ENCODE results near the gene CARNS1.

Gene CARNS1

DNA sequence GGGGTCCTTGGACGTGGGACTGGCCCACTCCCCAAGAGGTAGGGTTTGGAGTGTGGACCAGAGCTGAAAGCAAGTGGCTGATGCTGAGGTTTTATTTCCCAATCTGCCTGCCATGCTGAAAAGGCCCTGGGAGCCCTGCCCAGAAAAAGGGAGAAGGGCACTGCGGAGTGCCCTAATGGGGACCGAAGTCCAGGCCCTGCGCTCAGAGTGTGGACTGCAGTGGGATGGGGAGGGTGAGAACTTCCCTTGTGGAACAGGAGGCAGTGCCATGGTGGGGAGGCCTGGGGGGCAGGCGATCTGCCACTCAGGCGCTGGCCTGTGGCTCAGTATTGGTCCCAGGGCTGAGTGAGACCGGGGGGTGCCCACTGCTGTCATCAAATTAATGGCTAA, 32.7 kb downstream of the CARNS1 start:
- TF ChIP-seq, protein P1, sequence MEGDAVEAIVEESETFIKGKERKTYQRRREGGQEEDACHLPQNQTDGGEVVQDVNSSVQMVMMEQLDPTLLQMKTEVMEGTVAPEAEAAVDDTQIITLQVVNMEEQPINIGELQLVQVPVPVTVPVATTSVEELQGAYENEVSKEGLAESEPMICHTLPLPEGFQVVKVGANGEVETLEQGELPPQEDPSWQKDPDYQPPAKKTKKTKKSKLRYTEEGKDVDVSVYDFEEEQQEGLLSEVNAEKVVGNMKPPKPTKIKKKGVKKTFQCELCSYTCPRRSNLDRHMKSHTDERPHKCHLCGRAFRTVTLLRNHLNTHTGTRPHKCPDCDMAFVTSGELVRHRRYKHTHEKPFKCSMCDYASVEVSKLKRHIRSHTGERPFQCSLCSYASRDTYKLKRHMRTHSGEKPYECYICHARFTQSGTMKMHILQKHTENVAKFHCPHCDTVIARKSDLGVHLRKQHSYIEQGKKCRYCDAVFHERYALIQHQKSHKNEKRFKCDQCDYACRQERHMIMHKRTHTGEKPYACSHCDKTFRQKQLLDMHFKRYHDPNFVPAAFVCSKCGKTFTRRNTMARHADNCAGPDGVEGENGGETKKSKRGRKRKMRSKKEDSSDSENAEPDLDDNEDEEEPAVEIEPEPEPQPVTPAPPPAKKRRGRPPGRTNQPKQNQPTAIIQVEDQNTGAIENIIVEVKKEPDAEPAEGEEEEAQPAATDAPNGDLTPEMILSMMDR (IDR thresholded peaks at IDR 0.05; ENCODE audit: insufficient read depth, low read depth, low read length, missing control alignments), result no peak
- no peak for DNase-seq (ENCODE audit: low read depth)
- no peak overlapping the region for H3K4me3 ChIP-seq (ENCODE audit: low read depth, low read length)

DNA sequence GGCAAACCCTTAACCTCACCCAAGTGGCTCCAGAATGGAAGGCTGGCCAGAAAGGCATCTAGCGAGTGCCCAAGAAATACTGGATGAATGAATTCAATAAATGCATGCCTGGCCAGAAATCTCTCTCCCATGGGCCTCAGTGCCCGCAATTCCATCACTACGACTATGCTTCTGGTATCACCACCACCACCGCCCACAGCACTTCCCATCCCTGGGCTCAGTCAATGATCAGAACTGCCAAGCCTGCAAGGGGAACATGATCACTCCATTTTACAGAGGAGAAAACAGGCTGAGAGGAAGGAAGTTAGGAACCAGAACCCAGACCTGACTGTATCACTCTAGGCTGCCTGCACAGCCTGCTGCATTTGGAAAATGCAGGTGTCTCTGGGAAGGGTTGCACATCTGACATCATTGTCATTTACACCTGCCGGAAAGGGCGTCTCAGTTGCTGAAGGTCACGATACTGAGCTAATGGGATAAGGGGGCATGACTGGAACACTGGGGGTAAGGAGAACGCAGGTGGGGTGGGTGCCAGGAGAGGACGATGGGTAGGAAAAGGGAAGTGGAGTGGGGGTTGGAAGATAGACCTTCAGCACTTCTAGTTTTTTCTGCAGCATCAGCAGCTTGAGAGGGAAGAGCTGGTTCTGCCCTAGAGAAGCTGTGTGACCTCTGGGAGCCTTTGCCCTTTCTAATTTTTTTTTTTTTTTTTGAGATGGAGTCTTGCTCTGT, 33.8 kb downstream of the CARNS1 start:
- DNase-seq (ENCODE audit: low read depth), result no peak
- TF ChIP-seq, protein P1 (IDR thresholded peaks at IDR 0.05; ENCODE audit: insufficient read depth, low read depth, low read length, missing control alignments), result no peak

DNA sequence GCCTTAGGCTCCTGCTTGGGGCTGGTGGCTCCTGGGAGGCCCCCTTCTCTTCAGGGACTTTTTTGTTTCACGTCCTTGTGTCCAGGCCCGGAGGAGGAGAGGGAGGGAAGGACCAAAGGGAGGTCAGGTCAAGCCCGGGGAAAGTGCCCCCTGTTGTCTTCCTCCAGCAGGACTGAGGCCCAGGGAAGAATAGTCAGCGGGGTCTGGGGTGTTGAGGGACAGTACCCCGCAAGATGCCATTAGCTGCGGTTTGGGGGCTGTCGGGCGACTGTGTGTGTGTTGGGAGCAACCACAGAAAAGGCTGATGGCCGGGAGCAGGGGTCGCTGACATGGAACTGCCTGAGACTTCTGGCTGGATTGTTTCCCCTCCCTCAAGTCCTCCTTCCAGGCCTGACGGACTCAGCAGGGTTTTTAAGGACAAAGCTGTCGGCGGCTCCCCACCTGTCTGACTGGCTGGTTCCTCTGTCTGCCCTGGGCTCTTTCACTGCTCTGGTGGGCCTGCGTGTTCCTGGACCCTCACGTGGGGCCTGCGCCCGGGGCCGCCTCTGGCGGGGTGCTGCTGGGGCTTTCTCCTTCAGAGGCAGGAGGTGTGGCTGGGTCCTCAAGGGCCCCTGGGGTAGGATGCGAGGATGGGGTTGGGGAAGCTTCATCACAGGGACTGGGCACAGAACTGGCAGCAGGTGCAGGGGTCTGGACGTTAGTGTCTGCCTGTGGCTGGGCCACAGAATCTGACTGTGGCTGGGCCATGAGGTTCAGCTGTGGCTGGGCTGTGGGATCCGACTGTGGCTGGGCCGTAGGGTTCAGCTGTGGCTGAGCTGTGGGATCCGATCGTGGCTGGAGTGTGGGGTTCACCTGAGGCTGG, 35.5 kb downstream of the CARNS1 start:
- H3K4me3 ChIP-seq (ENCODE audit: low read depth, low read length), result no peak overlapping the region
- TF ChIP-seq, protein P1 (IDR thresholded peaks at IDR 0.05; ENCODE audit: insufficient read depth, low read depth, low read length, missing control alignments), result no peak
- no peak for DNase-seq (ENCODE audit: low read depth)

More for the DNA sequence above, 33.8 kb downstream of the CARNS1 start:
- no peak overlapping the region for H3K4me3 ChIP-seq (ENCODE audit: low read depth, low read length)

DNA sequence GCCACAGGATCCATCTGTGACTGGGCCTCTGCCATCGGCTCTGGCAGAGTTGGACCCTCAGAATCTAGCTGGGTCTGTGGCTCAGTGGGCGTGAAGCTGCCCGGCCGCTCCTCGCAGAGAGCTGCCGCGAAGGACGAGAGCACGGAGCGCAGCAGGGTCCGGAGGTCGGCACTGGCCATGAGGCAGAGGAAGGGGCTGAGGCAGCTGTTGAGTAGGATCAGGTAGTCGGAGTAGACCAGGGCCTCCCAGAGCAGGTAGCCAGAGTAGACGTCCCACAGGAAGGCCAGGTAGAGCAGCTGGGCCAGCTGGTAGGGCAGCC, 36.1 kb downstream of the CARNS1 start:
- no peak for DNase-seq (ENCODE audit: low read depth)
- no peak overlapping the region for H3K4me3 ChIP-seq (ENCODE audit: low read depth, low read length)
- TF ChIP-seq, protein P1 (IDR thresholded peaks at IDR 0.05; ENCODE audit: insufficient read depth, low read depth, low read length, missing control alignments), result no peak

DNA sequence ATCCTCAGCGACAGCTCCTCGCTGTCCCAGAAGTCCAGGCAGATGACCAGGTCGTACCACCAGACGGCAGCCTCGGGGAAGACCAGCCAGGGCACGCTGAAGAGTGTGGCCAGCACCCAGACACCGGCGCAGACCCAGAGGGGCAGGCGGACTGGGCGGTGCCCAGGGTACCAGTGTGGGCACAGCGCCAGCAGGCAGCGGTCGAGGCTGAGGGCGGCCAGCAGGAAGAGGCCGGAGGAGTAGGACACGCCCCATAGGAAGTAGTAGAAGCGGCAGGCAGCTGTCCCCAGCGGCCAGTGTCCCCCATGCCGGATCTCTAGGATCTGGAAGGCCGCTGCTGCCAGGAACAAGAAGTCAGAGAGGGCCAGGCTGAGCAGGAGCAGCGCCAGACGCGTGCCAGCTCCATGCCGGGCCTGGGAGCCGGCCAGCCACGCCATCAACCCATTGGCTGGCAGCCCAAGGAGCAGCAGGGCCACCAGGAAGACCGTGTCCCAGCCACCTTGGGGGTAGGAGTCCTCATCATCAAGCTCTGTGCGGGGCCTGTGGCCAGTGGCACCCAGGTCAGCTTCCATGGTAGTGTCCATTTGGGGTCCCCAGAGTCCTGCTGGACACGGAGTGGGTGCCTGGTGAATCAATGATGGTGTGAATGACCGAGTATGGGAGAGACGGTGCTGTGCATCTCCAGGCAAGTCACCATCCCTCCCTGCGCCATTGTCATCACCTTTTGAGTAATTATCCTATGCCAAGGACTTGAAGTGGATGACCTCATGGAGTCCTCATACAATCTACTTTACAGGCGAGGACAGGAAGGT, 36.9 kb downstream of the CARNS1 start, which contains the start of gene GPR152:
Gene GPR152, minus strand, starts transcription at position 589 of the 812 bp plus-strand sequence. Its CDS starts 5 bp downstream, at position 584.
- no peak for DNase-seq (ENCODE audit: low read depth)
- no peak within 1 kb of the TSS for H3K4me3 ChIP-seq (ENCODE audit: low read depth, low read length)
- TF ChIP-seq, protein P1 (IDR thresholded peaks at IDR 0.05; ENCODE audit: insufficient read depth, low read depth, low read length, missing control alignments), result no peak

DNA sequence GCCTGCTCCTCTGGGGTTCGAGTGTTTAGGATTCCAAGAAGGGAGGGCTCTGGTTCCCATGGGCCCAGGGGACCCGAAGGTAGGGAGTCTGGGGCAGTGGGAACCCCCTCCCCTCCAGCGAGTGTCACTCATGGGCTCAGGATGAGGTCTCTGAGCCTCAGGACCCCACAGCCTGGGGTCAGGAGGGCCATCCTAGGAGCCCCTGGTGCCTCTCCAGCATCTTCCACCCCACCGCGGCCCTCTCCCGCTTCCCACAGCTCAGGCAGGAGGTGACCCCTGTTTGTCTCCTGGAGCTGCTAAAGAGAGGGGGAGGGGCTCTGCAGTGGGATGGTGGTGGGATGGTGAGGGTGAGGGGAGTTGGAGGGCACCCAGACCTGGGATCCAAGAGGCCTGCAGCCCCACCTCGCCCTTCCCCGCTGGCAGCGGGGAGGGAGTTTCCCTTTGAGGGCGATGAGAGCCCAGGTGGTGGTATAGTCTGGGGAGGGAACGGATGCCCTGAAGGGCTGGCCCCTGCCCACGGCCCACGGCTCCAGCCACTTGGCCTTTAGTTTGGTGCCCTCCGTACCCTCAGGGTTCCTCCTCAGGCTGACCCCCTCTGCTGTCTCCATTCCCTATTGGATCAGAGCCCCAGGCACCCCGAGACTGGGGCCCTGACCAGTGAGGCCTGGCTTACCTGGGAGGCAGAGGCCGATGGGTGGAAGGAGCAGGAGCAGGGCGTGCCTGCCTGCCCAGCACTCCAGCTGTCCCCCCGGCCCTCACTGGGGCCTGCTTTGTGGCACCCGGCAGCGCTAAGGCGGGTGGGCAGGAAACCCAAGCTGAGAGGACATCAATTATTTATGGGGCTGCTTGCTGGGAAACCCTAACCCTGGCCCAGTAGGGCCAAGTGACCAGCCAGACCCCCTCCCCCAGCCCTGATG, 38.6 kb downstream of the CARNS1 start:
- TF ChIP-seq, protein P1 (IDR thresholded peaks at IDR 0.05; ENCODE audit: insufficient read depth, low read depth, low read length, missing control alignments), result no peak
- H3K4me3 ChIP-seq (ENCODE audit: low read depth, low read length), result no peak overlapping the region
- DNase-seq (ENCODE audit: low read depth), result no peak
